ENCODE measurements around the gene NUCKS1.

NUCKS1 gene

DNA sequence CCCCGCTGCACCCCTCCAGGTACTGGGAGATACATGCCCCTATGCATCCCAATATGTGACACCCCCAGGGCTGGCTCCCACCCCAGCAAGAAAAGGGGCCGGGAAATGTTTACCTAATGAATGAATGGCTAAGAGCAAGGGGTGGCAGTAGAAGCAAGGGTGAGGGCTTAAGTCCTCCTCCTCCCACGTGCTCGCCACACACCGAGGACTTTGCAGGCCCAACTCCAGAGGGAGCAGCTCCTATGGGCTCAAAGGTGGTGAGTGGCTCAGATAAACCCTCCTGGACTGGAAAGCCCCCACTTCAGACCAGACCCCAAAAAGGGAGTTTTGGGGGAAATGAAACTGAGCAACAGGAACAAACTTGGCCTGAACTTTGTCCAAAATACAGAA is 81.0 kb downstream of the NUCKS1 start:
- H3K27me3 ChIP-seq (ENCODE audit: control insufficient read depth, insufficient read depth, low read length), result no peaks in the 10 kb centered on the region
- H3K27ac ChIP-seq (ENCODE audit: low read depth, low read length), result no peak overlapping the region
- H3K4me3 ChIP-seq (ENCODE audit: low read depth, low read length), result no peak overlapping the region
- no peaks in the 10 kb centered on the region for H3K9me3 ChIP-seq (ENCODE audit: control insufficient read depth, insufficient read depth, low read depth, low read length)
- peaks cover 59% of the 10 kb centered on the region for H3K4me1 ChIP-seq (ENCODE audit: control insufficient read depth, insufficient read depth, low read length)
- H3K36me3 ChIP-seq (ENCODE audit: control insufficient read depth, insufficient read depth, low read length), result no peaks in the 10 kb centered on the region
- no peak overlapping the region for H3K9ac ChIP-seq (ENCODE audit: low read length)

DNA sequence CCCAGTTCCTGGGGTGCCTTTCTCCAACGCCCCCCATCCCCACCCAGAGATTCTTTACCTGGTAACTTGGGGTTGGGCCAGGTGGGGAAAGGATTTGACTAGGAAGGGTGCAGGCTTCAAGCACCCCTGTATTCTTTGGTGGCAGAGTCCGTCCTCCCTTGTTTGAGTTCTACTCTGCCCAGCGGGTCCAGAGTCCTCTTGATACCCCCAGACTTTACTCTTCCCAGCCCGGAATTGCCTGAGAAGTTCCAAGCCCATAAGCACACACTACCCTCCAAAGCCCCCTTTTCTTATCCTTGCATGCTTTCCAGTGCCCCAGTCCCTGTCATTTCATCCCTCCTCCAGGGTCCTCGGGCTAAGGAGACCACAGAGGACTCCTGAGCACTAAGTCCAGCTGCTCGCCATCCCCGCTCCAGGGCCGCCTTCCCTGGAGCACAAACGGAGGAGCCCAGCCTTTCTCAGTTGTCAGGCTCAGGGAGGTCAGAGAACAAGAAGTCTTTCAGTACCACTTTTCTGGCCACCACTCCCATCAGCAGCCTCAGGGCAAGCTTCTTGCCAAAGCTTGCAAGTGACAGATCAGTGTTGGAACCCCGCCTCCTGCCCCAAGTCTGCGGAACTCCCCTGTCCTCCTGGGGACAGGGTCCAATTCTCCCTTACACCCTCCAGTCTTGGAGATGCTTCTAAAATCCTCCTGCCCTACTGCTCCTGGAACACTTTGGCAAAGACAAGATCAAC is 81.9 kb downstream of the NUCKS1 start:
- Histone ChIP-seq H3K4me1 (ENCODE audit: control insufficient read depth, insufficient read depth, low read length) (peaks cover 59% of the 10 kb centered on the region), H3K9me3 (ENCODE audit: control insufficient read depth, insufficient read depth, low read depth, low read length) (no peaks in the 10 kb centered on the region), H3K27ac (ENCODE audit: low read depth, low read length) (no peak overlapping the region), H3K9ac (ENCODE audit: low read length) (no peak overlapping the region), H3K4me3 (ENCODE audit: low read depth, low read length) (no peak overlapping the region), H3K27me3 (ENCODE audit: control insufficient read depth, insufficient read depth, low read length) (no peaks in the 10 kb centered on the region), H3K36me3 (ENCODE audit: control insufficient read depth, insufficient read depth, low read length) (peaks cover 4% of the 10 kb centered on the region; the same call in 1 of the 2 replicates)

- H3K9ac ChIP-seq (ENCODE audit: low read length), result no peak overlapping the region
- H3K9me3 ChIP-seq (ENCODE audit: control insufficient read depth, insufficient read depth, low read depth, low read length), result no peaks in the 10 kb centered on the region
- H3K36me3 ChIP-seq (ENCODE audit: control insufficient read depth, insufficient read depth, low read length), result peaks cover 7% of the 10 kb centered on the region; the same call in 1 of the 2 replicates
- H3K27ac ChIP-seq (ENCODE audit: low read depth, low read length), result no peak overlapping the region
- no peak overlapping the region for H3K4me3 ChIP-seq (ENCODE audit: low read depth, low read length)
- H3K4me1 ChIP-seq (ENCODE audit: control insufficient read depth, insufficient read depth, low read length), result peaks cover 58% of the 10 kb centered on the region
- H3K27me3 ChIP-seq (ENCODE audit: control insufficient read depth, insufficient read depth, low read length), result no peaks in the 10 kb centered on the region
Measured at GRCh38 chr1:205666372-205667166, 83.4 kb downstream of the NUCKS1 start.

- Histone ChIP-seq H3K36me3 (ENCODE audit: control insufficient read depth, insufficient read depth, low read length) (peaks cover 11% of the 10 kb centered on the region; the same call in 1 of the 2 replicates), H3K27me3 (ENCODE audit: control insufficient read depth, insufficient read depth, low read length) (no peaks in the 10 kb centered on the region), H3K9ac (ENCODE audit: low read length) (no peak overlapping the region), H3K4me1 (ENCODE audit: control insufficient read depth, insufficient read depth, low read length) (peaks cover 56% of the 10 kb centered on the region), H3K27ac (ENCODE audit: low read depth, low read length) (no peak overlapping the region), H3K9me3 (ENCODE audit: control insufficient read depth, insufficient read depth, low read depth, low read length) (no peaks in the 10 kb centered on the region), H3K4me3 (ENCODE audit: low read depth, low read length) (no peak overlapping the region)
Measured at GRCh38 chr1:205665201-205666045, 84.6 kb downstream of the NUCKS1 start.

- Histone ChIP-seq H3K27ac (ENCODE audit: low read depth, low read length) (no peak overlapping the region), H3K4me1 (ENCODE audit: control insufficient read depth, insufficient read depth, low read length) (peaks cover 54% of the 10 kb centered on the region), H3K9me3 (ENCODE audit: control insufficient read depth, insufficient read depth, low read depth, low read length) (no peaks in the 10 kb centered on the region), H3K27me3 (ENCODE audit: control insufficient read depth, insufficient read depth, low read length) (no peaks in the 10 kb centered on the region), H3K36me3 (ENCODE audit: control insufficient read depth, insufficient read depth, low read length) (peaks cover 11% of the 10 kb centered on the region), H3K4me3 (ENCODE audit: low read depth, low read length) (no peak overlapping the region), H3K9ac (ENCODE audit: low read length) (no peak overlapping the region)
Measured at GRCh38 chr1:205664399-205665017, 85.5 kb downstream of the NUCKS1 start.

DNA sequence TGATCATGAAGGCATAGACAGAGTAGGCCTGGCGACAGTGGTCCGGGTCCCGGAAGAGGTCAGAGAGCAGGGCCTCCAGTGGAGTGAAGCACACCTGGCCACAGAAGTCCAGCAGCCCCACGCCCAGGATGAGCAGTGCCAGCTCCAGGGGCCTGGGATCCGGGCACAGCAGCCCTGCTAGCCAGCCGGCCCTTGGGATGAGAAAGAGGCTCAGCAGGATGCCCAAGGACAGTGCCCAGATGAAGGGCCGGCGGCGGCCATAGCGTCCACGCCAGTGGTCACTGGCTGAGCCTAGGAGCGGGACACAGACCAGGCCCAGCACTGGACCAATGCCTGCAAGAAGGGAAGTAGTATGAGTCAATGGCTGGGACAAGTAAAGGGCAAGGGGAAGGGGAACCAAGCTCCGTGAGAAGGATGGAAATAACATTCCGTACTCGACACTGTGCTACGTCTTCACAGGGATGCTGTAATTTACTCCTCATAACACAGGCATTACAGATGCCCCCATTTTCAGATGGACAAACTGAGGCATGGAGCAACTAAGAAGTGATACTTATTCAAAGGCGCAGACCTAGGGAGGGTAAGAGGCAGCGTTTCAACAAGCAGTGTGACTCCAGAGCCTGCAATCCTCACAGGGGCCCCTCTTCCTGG is 86.6 kb downstream of the NUCKS1 start:
- Histone ChIP-seq H3K4me1 (ENCODE audit: control insufficient read depth, insufficient read depth, low read length) (peaks cover 43% of the 10 kb centered on the region), H3K9ac (ENCODE audit: low read length) (no peak overlapping the region), H3K36me3 (ENCODE audit: control insufficient read depth, insufficient read depth, low read length) (peaks cover 16% of the 10 kb centered on the region), H3K27ac (ENCODE audit: low read depth, low read length) (no peak overlapping the region), H3K9me3 (ENCODE audit: control insufficient read depth, insufficient read depth, low read depth, low read length) (no peaks in the 10 kb centered on the region), H3K4me3 (ENCODE audit: low read depth, low read length) (no peak overlapping the region), H3K27me3 (ENCODE audit: control insufficient read depth, insufficient read depth, low read length) (no peaks in the 10 kb centered on the region)
